Astrocyte of the spinal cord (primary cell): ENCODE results near the gene PIH1D1.
"Not testable (repeated sequence)": the region's sequence is repeated elsewhere in the genome, so short reads cannot be mapped to it uniquely, and the experiment has no call there.

Experiments
- DNase-seq: peaks from one replicate; pipeline ENCODE4 v3.0.0; 2011; ENCODE audit warnings: low read depth, low spot score
- H3K4me3 ChIP-seq: 2 replicates; pipeline ENCODE4 v1.5.1; 2011; ENCODE audit warnings: low read depth, mild to moderate bottlenecking, low read length, moderate library complexity
- in situ Hi-C: cut with HindIII; loops from 2 replicates; pipeline ENCODE4 v1.10.0; 2017; ENCODE audit warnings: low sequenced_read_pairs
- TF ChIP-seq, protein P1 (sequence below): IDR thresholded peaks from 2 replicates; pipeline ENCODE4 v1.5.1; 2012; ENCODE audit warnings: low read depth, mild to moderate bottlenecking, low read length, inconsistent platforms

The PIH1D1 gene

DNA sequence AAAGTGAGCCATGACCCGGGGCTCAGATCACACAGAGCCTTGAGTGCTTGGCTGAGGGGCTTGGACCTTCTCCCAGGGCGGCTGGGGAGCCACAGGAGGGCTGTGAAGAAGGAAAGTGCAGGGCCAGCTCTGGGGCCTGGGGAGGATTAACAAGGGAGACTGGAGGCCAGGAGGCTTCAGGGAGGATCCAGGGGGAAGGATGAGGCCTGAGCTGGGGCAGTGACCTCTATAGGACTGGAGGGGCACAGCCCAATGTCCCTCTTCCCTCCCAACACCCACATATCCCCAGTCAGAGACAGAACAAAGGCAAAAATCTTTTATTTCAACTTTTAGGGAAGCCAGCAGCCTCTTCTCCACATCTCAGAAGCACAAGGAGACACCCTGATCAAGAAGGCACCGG, 5.6 kb downstream of the PIH1D1 start:
- TF ChIP-seq, protein P1, sequence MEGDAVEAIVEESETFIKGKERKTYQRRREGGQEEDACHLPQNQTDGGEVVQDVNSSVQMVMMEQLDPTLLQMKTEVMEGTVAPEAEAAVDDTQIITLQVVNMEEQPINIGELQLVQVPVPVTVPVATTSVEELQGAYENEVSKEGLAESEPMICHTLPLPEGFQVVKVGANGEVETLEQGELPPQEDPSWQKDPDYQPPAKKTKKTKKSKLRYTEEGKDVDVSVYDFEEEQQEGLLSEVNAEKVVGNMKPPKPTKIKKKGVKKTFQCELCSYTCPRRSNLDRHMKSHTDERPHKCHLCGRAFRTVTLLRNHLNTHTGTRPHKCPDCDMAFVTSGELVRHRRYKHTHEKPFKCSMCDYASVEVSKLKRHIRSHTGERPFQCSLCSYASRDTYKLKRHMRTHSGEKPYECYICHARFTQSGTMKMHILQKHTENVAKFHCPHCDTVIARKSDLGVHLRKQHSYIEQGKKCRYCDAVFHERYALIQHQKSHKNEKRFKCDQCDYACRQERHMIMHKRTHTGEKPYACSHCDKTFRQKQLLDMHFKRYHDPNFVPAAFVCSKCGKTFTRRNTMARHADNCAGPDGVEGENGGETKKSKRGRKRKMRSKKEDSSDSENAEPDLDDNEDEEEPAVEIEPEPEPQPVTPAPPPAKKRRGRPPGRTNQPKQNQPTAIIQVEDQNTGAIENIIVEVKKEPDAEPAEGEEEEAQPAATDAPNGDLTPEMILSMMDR: peak; percentile 1
- in situ Hi-C loops: no loop called here
- DNase-seq: no peak
- no peak overlapping the region for H3K4me3 ChIP-seq

DNA sequence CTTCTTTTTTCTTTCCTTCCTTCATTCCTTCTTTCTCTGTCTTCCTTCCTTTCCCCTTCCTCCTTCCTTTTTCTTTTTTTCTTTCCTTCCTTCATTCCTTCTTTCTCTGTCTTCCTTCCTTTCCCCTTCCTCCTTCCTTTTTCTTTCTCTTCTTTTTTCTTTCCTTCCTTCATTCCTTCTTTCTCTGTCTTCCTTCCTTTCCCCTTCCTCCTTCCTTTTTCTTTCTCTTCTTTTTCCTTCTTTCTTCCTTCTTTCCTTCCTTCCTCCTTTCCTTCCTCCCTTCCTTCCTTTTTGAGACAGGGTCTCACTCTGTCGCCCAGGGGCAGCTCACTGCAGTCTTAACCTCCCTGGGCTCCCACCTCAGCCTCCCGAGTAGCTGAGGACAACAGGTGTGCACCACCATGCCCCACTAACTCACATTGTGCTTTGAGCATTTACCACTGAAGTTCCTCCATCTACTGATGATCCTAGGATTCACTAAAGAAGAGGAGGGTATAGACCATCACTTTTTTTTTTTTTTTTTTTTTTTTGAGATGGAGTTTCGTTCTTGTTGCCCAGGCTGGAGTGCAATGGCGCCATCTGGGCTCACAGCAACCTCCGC, 7.4 kb downstream of the PIH1D1 start:
- in situ Hi-C loops, DNase-seq, H3K4me3 ChIP-seq: not testable (repeated sequence)

DNA sequence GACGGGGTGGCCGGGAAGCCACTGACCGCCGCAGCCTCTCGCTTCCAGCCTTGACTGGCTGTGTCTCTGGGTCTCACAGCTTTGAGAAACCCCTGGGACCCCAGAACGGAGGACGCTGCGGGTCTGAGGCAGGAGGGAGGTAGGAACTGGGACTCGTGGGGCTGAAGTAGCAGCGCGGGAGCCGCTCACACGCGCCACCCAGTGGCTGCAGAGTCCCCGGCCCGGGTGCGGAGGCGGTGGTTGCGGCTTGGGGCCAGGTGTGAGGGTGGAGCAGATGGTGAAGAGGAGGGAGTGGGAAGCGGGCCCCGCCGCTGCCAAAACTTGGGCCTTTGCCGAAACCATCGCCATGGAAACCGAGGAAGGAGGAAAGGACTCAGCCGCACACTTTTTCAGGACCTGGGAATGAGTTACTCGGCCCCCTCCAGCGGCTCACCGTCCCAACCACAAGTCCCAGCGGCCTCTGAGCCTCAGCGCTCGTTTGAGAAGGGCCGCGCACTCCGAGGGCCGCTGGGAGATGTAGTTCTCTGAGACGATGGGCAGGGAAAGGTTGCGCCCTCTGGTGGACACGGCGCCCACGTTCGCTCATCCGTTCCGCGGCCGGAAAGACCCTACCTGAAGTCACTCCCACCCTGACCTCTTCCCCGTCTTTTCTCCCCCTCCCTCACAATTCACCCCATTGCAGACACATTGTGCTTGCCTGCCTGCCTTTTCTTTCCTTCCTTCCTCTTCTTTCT, 8.1 kb downstream of the PIH1D1 start:
- peak overlapping the region; percentile 57 for H3K4me3 ChIP-seq
- DNase-seq: peak; percentile 96
- in situ Hi-C loops: no loop called here
- TF ChIP-seq, protein P1: peak; percentile 94

DNA sequence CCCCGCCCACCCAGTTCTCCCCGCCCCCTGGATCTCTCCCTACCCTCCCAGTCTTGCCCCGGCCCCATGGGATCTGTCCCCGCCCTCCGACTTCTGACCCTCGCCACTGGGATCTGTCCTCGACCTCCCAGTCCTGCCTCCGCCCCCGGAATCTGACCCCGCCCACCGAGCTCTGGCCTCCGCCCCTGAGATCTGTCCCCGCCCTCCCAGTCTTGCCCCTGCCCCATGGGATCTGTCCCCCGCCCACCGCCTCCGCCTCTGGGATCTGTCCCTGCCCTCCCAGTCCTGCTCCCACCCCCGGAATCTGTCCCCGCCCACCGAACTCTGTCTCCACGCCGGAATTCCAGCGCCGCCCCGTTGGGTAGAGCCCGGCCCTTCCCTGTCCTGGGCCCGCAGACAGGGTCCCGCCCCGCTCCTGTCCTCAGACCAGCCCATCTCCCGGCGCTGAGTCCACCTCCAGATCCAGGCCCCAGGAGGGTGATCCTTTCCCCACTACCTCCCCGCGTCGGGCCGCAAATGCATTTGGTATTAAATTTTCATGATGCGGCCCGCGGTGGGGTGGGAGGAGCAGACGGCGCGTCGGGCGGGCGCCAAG, 8.7 kb downstream of the PIH1D1 start:
- TF ChIP-seq, protein P1: no peak
- DNase-seq: peak; percentile 84
- H3K4me3 ChIP-seq: peak overlapping the region; percentile 57
- in situ Hi-C loops: no loop called here

DNA sequence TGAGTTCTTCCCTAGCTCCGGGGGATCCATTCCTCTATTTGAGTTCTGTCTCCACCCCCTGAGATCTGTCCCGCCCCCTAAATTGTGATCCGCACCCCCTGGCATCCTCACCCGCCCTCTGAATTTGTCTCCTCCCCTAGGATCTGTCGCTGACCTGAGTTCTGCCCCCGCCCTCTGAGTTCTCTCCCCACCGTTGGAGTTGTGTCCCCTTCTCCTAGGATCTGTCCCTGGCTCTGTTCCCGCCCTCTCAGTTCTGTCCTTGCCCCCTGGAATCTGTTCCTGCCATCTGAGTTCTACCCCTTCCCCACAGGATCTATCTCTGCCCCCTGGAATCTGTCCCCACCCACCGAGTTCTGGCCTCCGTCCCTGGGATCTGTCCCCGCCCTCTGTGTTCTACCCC, 9.3 kb downstream of the PIH1D1 start:
- DNase-seq: no peak
- no peak overlapping the region for H3K4me3 ChIP-seq
- TF ChIP-seq, protein P1: no peak
- in situ Hi-C loops: no loop called here

DNA sequence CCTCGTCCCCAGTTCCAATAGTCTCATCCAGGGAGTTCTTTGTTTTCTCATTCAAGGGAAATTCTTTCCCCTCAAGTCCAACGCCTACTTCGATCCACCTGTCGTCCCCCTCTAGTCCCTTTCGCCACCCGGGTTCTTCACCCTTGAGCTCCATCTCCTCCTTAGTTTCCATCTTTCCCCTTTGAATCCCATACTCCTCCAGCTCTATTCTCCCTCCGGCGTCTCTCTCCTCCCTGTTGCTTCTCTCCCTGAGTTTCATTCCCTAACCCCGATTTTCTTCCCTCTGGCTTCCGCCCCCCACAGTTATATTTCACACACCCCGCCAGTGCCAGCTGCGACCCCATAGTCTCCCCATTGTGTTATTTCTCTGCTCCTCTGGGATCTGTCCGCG, 9.7 kb downstream of the PIH1D1 start:
- H3K4me3 ChIP-seq: no peak overlapping the region
- TF ChIP-seq, protein P1: no peak
- in situ Hi-C loops: no loop called here
- DNase-seq: no peak
